ENCODE data around the gene UBA7. TPM values are rescaled to one million over a fixed set of nuclear protein-coding genes. Genes with fewer than 3 reads are reported as not detected.

Gene UBA7
- total RNA-seq, 2 experiments from 2014 or later = 85.5 to 85.7 TPM

GRCh38 chr3:49763981-49764380 is 49.8 kb downstream of the UBA7 start:
- DNase-seq = no peak
- Mint-ChIP-seq H3K4me1 (peaks cover 12% of the 10 kb centered on the region), H3K27me3 (no peaks in the 10 kb centered on the region), H3K4me3 (no peak overlapping the region), H3K9me3 (ENCODE audit: low read depth) (no peaks in the 10 kb centered on the region), H3K27ac (no peak overlapping the region), H3K36me3 (ENCODE audit: low read depth) (peaks cover 6% of the 10 kb centered on the region)
- ChIA-PET POLR2A (interaction anchor here (0.6 kb wide), 1 partner anchor 157 kb away, joined by 3 read pairs; no protein-coding TSS in a partner anchor), CTCF (no interaction called here)
- no peak for ATAC-seq
- intact Hi-C loops (cut with DNase I, micrococcal nuclease) = no loop called here

DNA sequence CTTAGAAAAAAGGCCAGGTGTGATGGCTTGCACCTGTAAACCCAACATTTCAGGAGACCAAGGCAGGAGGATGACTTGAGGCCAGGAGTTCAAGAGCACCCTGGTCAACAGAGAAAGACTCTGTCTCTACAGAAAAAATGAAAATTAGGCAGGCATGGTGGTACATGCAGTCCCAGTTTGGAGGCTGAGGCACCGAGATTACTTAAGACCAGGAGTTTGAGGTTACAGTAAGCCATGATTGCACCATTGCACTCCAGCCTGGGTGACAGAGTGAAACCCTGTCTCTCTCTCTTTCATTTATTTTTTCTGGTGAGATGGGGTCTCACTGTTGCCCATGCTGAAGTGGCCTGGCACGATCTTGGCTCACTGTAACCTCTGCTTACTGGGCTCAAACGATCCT is 52.1 kb downstream of the UBA7 start:
- Mint-ChIP-seq H3K27me3 (no peaks in the 10 kb centered on the region), H3K27ac (no peak overlapping the region), H3K36me3 (ENCODE audit: low read depth) (peaks cover 6% of the 10 kb centered on the region), H3K4me1 (peaks cover 14% of the 10 kb centered on the region), H3K9me3 (ENCODE audit: low read depth) (no peaks in the 10 kb centered on the region), H3K4me3 (no peak overlapping the region)
- no peak for DNase-seq
- ChIA-PET CTCF (interaction anchor here (0.7 to 0.9 kb wide), 2 partner anchors 15 to 17 kb away, joined by 3 read pairs; no protein-coding TSS in a partner anchor), POLR2A (interaction anchor here (0.6 kb wide), 1 partner anchor 22 kb away, joined by 6 read pairs; no protein-coding TSS in a partner anchor)
- ATAC-seq = no peak
- intact Hi-C loops (cut with DNase I, micrococcal nuclease) = no loop called here

DNA sequence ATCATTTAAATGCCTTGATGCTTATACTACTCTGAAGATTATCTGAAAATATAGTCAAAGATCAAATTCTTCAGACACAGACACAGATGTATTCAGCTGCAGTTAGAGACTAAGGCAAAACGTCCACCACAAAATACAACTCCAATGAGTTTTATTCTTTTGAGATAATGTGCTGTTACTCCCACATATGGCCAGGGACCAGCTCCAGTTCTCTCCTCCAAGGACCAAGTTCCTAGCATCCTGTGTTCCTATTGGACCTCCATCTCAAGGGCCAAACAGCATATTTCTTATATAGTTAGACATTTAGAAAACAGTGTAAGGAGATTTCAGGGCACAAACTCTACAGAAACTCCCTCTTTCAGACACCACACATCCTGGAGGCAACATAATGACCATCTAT is 54.5 kb downstream of the UBA7 start:
- CTCF ChIA-PET = interaction anchor here (1.0 kb wide), 1 partner anchor 44 kb away, joined by 3 read pairs; the partner anchor contains the start of gene INKA1
- peaks cover 2% of the 10 kb centered on the region for H3K36me3 Mint-ChIP-seq (ENCODE audit: low read depth)
- H3K9me3 Mint-ChIP-seq (ENCODE audit: low read depth) = no peaks in the 10 kb centered on the region
- H3K27ac Mint-ChIP-seq = no peak overlapping the region
- POLR2A ChIA-PET = no interaction called here
- DNase-seq (no peak), ATAC-seq (no peak)
- intact Hi-C loops (cut with DNase I, micrococcal nuclease) = no loop called here
- H3K4me1 Mint-ChIP-seq = peaks cover 22% of the 10 kb centered on the region
- no peaks in the 10 kb centered on the region for H3K27me3 Mint-ChIP-seq
- H3K4me3 Mint-ChIP-seq = no peak overlapping the region

GRCh38 chr3:49757197-49757596 is 56.6 kb downstream of the UBA7 start:
- Mint-ChIP-seq H3K9me3 (ENCODE audit: low read depth) (no peaks in the 10 kb centered on the region), H3K4me3 (no peak overlapping the region), H3K36me3 (ENCODE audit: low read depth) (peaks cover 5% of the 10 kb centered on the region), H3K27ac (no peak overlapping the region), H3K27me3 (no peaks in the 10 kb centered on the region), H3K4me1 (peaks cover 28% of the 10 kb centered on the region)
- DNase-seq (no peak), ATAC-seq (no peak)
- CTCF ChIA-PET = interaction anchor here (0.7 to 1.5 kb wide), 4 partner anchors 12 to 395 kb away, joined by 3 to 5 read pairs (median 4); partner anchors contain the start of gene INKA1
- intact Hi-C loops (cut with DNase I, micrococcal nuclease) = no loop called here
- POLR2A ChIA-PET = no interaction called here

- H3K9me3 Mint-ChIP-seq (ENCODE audit: low read depth) = no peaks in the 10 kb centered on the region
- no peak overlapping the region for H3K27ac Mint-ChIP-seq
- H3K4me3 Mint-ChIP-seq = no peak overlapping the region
- H3K4me1 Mint-ChIP-seq = peaks cover 28% of the 10 kb centered on the region
- intact Hi-C loops (cut with DNase I, micrococcal nuclease) = no loop called here
- CTCF ChIA-PET = no interaction called here
- no peaks in the 10 kb centered on the region for H3K27me3 Mint-ChIP-seq
- POLR2A ChIA-PET = no interaction called here
- peaks cover 5% of the 10 kb centered on the region for H3K36me3 Mint-ChIP-seq (ENCODE audit: low read depth)
- ATAC-seq = no peak
- DNase-seq = no peak
These were observed 57.7 kb downstream of the UBA7 start for GRCh38 chr3:49756036-49756435.

Small RNAs within 50 kb of the gene (microRNA-seq; reads per million reads assigned to microRNA genes)
- gene MIR5193 (ENCODE audit: borderline replicate concordance) = not detected

Other genes with a start within 250 kb of the UBA7 start
- 100 to 1,000 TPM; 110 to 137 TPM for gene APEH, start 139.6 kb downstream of the UBA7 start, total RNA-seq
- 1 to 10 TPM; 8.7 to 9.7 TPM for gene MST1, start 124.5 kb downstream of the UBA7 start, total RNA-seq
- 10 to 100 TPM; 25.2 to 32.7 TPM for gene RNF123, start 124.4 kb downstream of the UBA7 start, total RNA-seq
- gene AMIGO3, start 94.3 kb downstream of the UBA7 start, total RNA-seq = under 1 TPM in 1 of 2 experiments, not detected in 1; 0.07 TPM
- gene GMPPB, start 90.0 kb downstream of the UBA7 start, total RNA-seq = 10 to 100 TPM; 21.0 to 32.1 TPM
- gene IP6K1, start 27.4 kb downstream of the UBA7 start, total RNA-seq = 10 to 100 TPM; 29.1 to 31.0 TPM
- under 1 TPM in 1 of 2 experiments, not detected in 1; 0.32 TPM for gene CDHR4, start 14.1 kb downstream of the UBA7 start, total RNA-seq
- gene INKA1, start 10.7 kb downstream of the UBA7 start, total RNA-seq = under 1 TPM; 0.50 to 0.70 TPM
- gene TRAIP, start 42.6 kb upstream of the UBA7 start, total RNA-seq = 10 to 100 TPM; 25.1 to 28.1 TPM
- 1 to 10 TPM; 1.1 to 1.3 TPM for gene CAMKV, start 56.0 kb upstream of the UBA7 start, total RNA-seq
- gene MST1R, start 89.9 kb upstream of the UBA7 start, total RNA-seq = 1 to 10 TPM in 1 of 2 experiments, under 1 TPM in 1; 0.86 to 1.2 TPM
- 1 to 10 TPM; 7.5 to 8.3 TPM for gene MON1A, start 115.9 kb upstream of the UBA7 start, total RNA-seq
- gene RBM6, start 126.2 kb upstream of the UBA7 start, total RNA-seq = 10 to 100 TPM; 69.3 to 75.1 TPM